Keratinocyte (primary cell): ENCODE measurements around the gene RANBP9.

Experiments used
- EZH2 ChIP-seq: IDR thresholded peaks from one replicate; pipeline ENCODE4 v1.6.1; 2012; ENCODE audit warnings: inconsistent platforms, mild to moderate bottlenecking, low read length, moderate library complexity
- TF ChIP-seq, protein P1 (sequence below), 3 experiments: IDR thresholded peaks in 1 of 3; conservative IDR thresholded peaks in 1 of 3; optimal IDR thresholded peaks in 1 of 3; 2 replicates in 2 of 3; 3 replicates in 1 of 3; pipeline versions ENCODE3 to v1.5.1; 2011; ENCODE audit warnings: low read length in 3 of 3, mild to moderate bottlenecking in 3 of 3, moderate library complexity in 2 of 3, control low read depth in 1 of 3, inconsistent platforms in 1 of 3; ENCODE audit not compliant: insufficient read depth in 2 of 3; ENCODE audit errors: extremely low read depth in 1 of 3

DNA sequence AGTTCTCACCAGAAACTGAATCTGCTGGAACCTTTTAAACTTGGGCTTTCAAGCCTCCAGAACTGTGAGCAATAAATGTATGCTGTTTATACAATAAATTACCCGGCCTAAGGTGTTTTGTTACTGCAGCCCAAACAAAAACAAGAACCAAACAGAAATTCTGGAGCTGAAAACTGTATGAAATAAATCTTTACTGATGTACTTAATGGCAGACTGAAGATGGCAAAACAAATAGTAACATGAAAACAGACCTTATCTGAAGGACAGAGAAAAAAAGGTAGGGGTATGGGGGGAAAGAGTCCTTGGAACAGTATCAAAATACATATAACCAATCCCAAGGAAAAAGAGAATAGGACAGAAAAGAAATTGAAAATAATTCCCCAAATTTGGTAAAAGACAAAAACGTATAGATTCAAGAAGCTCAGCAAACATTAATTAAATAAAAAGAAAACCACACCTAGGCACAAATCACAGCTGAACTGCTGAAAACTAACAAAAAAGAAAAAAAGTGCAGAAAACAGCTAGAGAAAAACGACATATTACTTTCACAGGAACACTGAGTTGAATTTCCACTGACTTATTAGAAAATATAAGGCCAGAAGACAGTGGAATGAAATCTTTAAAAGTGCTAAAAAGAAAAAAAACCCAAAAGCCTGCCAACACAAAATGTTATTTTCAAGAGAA, 48.8 kb downstream of the RANBP9 start:
- TF ChIP-seq, protein P1, sequence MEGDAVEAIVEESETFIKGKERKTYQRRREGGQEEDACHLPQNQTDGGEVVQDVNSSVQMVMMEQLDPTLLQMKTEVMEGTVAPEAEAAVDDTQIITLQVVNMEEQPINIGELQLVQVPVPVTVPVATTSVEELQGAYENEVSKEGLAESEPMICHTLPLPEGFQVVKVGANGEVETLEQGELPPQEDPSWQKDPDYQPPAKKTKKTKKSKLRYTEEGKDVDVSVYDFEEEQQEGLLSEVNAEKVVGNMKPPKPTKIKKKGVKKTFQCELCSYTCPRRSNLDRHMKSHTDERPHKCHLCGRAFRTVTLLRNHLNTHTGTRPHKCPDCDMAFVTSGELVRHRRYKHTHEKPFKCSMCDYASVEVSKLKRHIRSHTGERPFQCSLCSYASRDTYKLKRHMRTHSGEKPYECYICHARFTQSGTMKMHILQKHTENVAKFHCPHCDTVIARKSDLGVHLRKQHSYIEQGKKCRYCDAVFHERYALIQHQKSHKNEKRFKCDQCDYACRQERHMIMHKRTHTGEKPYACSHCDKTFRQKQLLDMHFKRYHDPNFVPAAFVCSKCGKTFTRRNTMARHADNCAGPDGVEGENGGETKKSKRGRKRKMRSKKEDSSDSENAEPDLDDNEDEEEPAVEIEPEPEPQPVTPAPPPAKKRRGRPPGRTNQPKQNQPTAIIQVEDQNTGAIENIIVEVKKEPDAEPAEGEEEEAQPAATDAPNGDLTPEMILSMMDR (optimal IDR thresholded peaks at IDR 0.05 in 1 of 3, IDR thresholded peaks at IDR 0.05 in 1 of 3, conservative IDR thresholded peaks at IDR 0.05 in 1 of 3; ENCODE audit: extremely low read depth in 1 of 3, insufficient read depth in 2 of 3, low read length in 3 of 3): no peak
- TF ChIP-seq EZH2: no peak
